ENCODE data around the gene PLCB4.

Gene PLCB4

DNA sequence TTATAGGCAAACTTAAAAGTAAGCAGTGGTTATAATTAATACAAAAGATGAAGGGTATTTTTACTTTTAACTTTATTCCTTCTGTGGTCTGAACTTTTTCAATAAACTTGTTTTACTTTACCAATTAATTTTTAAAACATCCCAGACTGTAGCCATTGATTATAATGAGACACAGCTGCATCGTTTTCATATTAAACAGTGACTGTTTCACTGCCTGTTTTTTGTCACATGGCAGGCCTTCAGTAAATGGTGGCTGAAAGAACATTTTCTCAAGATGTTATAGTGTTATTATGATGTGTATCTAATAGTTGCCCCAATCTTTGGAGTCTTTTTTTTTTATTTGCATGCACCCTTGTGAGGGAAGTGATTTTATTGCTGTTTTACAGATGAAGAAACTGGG is 95.1 kb downstream of the PLCB4 start:
- H3K27me3 ChIP-seq (ENCODE audit: control insufficient read depth, insufficient read depth, low read length) = no peaks in the 10 kb centered on the region
- H3K9ac ChIP-seq (ENCODE audit: low read length) = no peak overlapping the region
- no peaks in the 10 kb centered on the region for H3K36me3 ChIP-seq (ENCODE audit: control insufficient read depth, insufficient read depth, low read length)
- no peaks in the 10 kb centered on the region for H3K9me3 ChIP-seq (ENCODE audit: control insufficient read depth, low read length)
- H3K4me3 ChIP-seq (ENCODE audit: low read length) = no peak overlapping the region
- H3K4me1 ChIP-seq (ENCODE audit: control insufficient read depth, insufficient read depth, low read length) = peaks cover 9% of the 10 kb centered on the region

GRCh38 chr20:9165261-9165660 is 96.4 kb downstream of the PLCB4 start:
- Histone ChIP-seq H3K27me3 (ENCODE audit: control insufficient read depth, insufficient read depth, low read length) (no peaks in the 10 kb centered on the region), H3K9ac (ENCODE audit: low read length) (no peak overlapping the region), H3K36me3 (ENCODE audit: control insufficient read depth, insufficient read depth, low read length) (no peaks in the 10 kb centered on the region), H3K4me1 (ENCODE audit: control insufficient read depth, insufficient read depth, low read length) (peaks cover 16% of the 10 kb centered on the region), H3K9me3 (ENCODE audit: control insufficient read depth, low read length) (no peaks in the 10 kb centered on the region), H3K4me3 (ENCODE audit: low read length) (no peak overlapping the region)

- no peak overlapping the region for H3K4me3 ChIP-seq (ENCODE audit: low read length)
- H3K9me3 ChIP-seq (ENCODE audit: control insufficient read depth, low read length) = no peaks in the 10 kb centered on the region
Observed at GRCh38 chr20:9166153-9166780, 97.4 kb downstream of the PLCB4 start.

DNA sequence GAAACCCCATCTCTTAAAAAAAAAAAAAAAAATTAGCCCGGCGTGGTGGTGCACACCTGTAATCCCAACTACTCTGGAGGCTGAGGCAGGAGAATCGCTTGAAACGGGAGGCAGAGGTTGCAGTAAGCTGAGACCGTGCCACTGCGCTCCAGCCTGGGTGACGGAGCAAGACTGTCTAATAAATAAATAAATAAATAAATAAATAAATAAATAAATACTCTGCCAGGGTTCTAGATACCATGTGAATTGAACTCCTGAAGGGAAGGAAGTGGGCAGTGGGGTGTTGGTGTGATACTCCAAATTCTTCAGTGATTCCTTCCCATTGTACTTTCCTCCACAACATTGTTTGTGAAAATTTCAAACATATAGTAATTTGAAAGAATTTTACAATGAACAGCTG is 100.5 kb downstream of the PLCB4 start:
- H3K4me1 ChIP-seq (ENCODE audit: control insufficient read depth, insufficient read depth, low read length) = peaks cover 13% of the 10 kb centered on the region
- no peaks in the 10 kb centered on the region for H3K9me3 ChIP-seq (ENCODE audit: control insufficient read depth, low read length)
- H3K27me3 ChIP-seq (ENCODE audit: control insufficient read depth, insufficient read depth, low read length) = no peaks in the 10 kb centered on the region
- H3K4me3 ChIP-seq (ENCODE audit: low read length) = no peak overlapping the region
- no peaks in the 10 kb centered on the region for H3K36me3 ChIP-seq (ENCODE audit: control insufficient read depth, insufficient read depth, low read length)
- no peak overlapping the region for H3K9ac ChIP-seq (ENCODE audit: low read length)

More at GRCh38 chr20:9166153-9166780, 97.4 kb downstream of the PLCB4 start:
- H3K9ac ChIP-seq (ENCODE audit: low read length) = no peak overlapping the region
- no peaks in the 10 kb centered on the region for H3K27me3 ChIP-seq (ENCODE audit: control insufficient read depth, insufficient read depth, low read length)
- peaks cover 13% of the 10 kb centered on the region for H3K4me1 ChIP-seq (ENCODE audit: control insufficient read depth, insufficient read depth, low read length)
- H3K36me3 ChIP-seq (ENCODE audit: control insufficient read depth, insufficient read depth, low read length) = no peaks in the 10 kb centered on the region

GRCh38 chr20:9172851-9173250 is 104.0 kb downstream of the PLCB4 start:
- Histone ChIP-seq H3K27me3 (ENCODE audit: control insufficient read depth, insufficient read depth, low read length) (no peaks in the 10 kb centered on the region), H3K36me3 (ENCODE audit: control insufficient read depth, insufficient read depth, low read length) (no peaks in the 10 kb centered on the region), H3K4me3 (ENCODE audit: low read length) (no peak overlapping the region), H3K4me1 (ENCODE audit: control insufficient read depth, insufficient read depth, low read length) (peaks cover 7% of the 10 kb centered on the region), H3K9me3 (ENCODE audit: control insufficient read depth, low read length) (no peaks in the 10 kb centered on the region), H3K9ac (ENCODE audit: low read length) (no peak overlapping the region)

DNA sequence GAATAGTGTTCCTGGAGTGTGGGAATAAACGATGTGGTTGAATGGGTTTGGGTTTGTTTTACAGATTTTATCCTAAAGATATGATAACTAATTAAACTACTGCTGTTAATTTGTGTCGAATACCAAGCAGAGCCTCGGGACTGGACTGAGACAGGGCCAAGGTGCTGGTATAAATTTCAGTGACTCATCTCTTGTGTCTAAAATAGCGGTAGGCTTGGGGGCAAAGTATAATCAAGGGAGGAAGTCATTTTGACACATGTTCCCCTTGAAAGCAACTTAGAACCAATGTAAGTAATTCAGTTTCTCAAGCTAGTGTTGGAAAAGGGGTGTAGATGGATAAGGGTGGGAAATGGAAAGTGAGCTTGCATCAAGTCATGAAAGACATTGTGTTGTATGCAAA is 108.4 kb downstream of the PLCB4 start:
- no peak overlapping the region for H3K9ac ChIP-seq (ENCODE audit: low read length)
- no peaks in the 10 kb centered on the region for H3K4me1 ChIP-seq (ENCODE audit: control insufficient read depth, insufficient read depth, low read length)
- no peaks in the 10 kb centered on the region for H3K36me3 ChIP-seq (ENCODE audit: control insufficient read depth, insufficient read depth, low read length)
- no peaks in the 10 kb centered on the region for H3K27me3 ChIP-seq (ENCODE audit: control insufficient read depth, insufficient read depth, low read length)
- no peaks in the 10 kb centered on the region for H3K9me3 ChIP-seq (ENCODE audit: control insufficient read depth, low read length)
- H3K4me3 ChIP-seq (ENCODE audit: low read length) = no peak overlapping the region

- Histone ChIP-seq H3K4me3 (ENCODE audit: low read length) (no peak overlapping the region), H3K9ac (ENCODE audit: low read length) (no peak overlapping the region), H3K9me3 (ENCODE audit: control insufficient read depth, low read length) (no peaks in the 10 kb centered on the region), H3K36me3 (ENCODE audit: control insufficient read depth, insufficient read depth, low read length) (no peaks in the 10 kb centered on the region), H3K27me3 (ENCODE audit: control insufficient read depth, insufficient read depth, low read length) (no peaks in the 10 kb centered on the region), H3K4me1 (ENCODE audit: control insufficient read depth, insufficient read depth, low read length) (no peaks in the 10 kb centered on the region)
Observed at GRCh38 chr20:9179193-9179802, 110.4 kb downstream of the PLCB4 start.

- Histone ChIP-seq H3K36me3 (ENCODE audit: control insufficient read depth, insufficient read depth, low read length) (no peaks in the 10 kb centered on the region), H3K4me3 (ENCODE audit: low read length) (no peak overlapping the region), H3K4me1 (ENCODE audit: control insufficient read depth, insufficient read depth, low read length) (no peaks in the 10 kb centered on the region), H3K9ac (ENCODE audit: low read length) (no peak overlapping the region), H3K27me3 (ENCODE audit: control insufficient read depth, insufficient read depth, low read length) (no peaks in the 10 kb centered on the region), H3K9me3 (ENCODE audit: control insufficient read depth, low read length) (no peaks in the 10 kb centered on the region)
Observed at GRCh38 chr20:9179867-9180266, 111.0 kb downstream of the PLCB4 start.

DNA sequence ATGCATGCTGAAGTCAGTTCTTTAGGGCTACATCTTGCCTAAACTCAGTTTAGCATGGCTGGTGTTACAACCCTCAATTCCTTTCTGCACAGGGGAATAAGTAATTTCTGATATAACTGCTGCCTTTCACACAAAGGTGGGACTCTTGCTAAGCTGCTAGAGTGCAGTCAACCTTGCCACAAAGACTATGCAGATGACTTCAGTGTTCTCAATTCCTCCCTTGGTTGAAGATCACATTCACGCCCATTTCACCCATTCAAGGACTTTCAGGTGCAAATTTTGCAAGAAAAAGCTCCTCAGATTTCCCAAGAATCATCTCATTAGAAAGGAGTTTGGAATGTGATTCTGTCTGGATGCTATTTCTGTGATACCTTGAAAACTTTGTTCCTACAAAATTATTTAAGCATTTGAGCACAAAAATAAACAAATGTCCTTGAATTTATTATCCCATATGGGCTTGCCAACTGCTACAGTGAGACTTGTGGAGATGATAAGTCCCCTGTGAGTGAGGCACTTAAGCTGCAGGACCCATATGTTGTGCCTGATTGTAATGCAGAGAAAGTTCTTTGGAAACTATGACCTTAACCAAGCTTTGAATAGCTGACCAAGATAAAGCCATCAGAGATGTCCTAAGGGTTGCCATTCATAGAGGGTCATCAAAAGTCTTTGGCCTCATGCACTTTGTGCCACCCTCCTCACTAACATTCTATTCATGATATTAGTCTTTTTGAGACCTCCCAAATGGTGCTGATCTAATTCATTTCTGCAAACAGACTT is 111.8 kb downstream of the PLCB4 start:
- H3K4me3 ChIP-seq (ENCODE audit: low read length) = no peak overlapping the region

GRCh38 chr20:9185511-9185910 is 116.6 kb downstream of the PLCB4 start:
- Histone ChIP-seq H3K4me1 (ENCODE audit: control insufficient read depth, insufficient read depth, low read length) (no peaks in the 10 kb centered on the region), H3K9ac (ENCODE audit: low read length) (no peak overlapping the region), H3K9me3 (ENCODE audit: control insufficient read depth, low read length) (no peaks in the 10 kb centered on the region), H3K36me3 (ENCODE audit: control insufficient read depth, insufficient read depth, low read length) (no peaks in the 10 kb centered on the region), H3K4me3 (ENCODE audit: low read length) (no peak overlapping the region), H3K27me3 (ENCODE audit: control insufficient read depth, insufficient read depth, low read length) (no peaks in the 10 kb centered on the region)

More for the DNA sequence above, 111.8 kb downstream of the PLCB4 start:
- H3K27me3 ChIP-seq (ENCODE audit: control insufficient read depth, insufficient read depth, low read length) = no peaks in the 10 kb centered on the region
- no peaks in the 10 kb centered on the region for H3K4me1 ChIP-seq (ENCODE audit: control insufficient read depth, insufficient read depth, low read length)
- no peaks in the 10 kb centered on the region for H3K36me3 ChIP-seq (ENCODE audit: control insufficient read depth, insufficient read depth, low read length)
- no peaks in the 10 kb centered on the region for H3K9me3 ChIP-seq (ENCODE audit: control insufficient read depth, low read length)
- no peak overlapping the region for H3K9ac ChIP-seq (ENCODE audit: low read length)

GRCh38 chr20:9186396-9186795 is 117.5 kb downstream of the PLCB4 start:
- H3K27me3 ChIP-seq (ENCODE audit: control insufficient read depth, insufficient read depth, low read length) = no peaks in the 10 kb centered on the region
- no peaks in the 10 kb centered on the region for H3K36me3 ChIP-seq (ENCODE audit: control insufficient read depth, insufficient read depth, low read length)
- H3K9ac ChIP-seq (ENCODE audit: low read length) = no peak overlapping the region
- H3K4me1 ChIP-seq (ENCODE audit: control insufficient read depth, insufficient read depth, low read length) = no peaks in the 10 kb centered on the region
- no peak overlapping the region for H3K4me3 ChIP-seq (ENCODE audit: low read length)
- no peaks in the 10 kb centered on the region for H3K9me3 ChIP-seq (ENCODE audit: control insufficient read depth, low read length)

DNA sequence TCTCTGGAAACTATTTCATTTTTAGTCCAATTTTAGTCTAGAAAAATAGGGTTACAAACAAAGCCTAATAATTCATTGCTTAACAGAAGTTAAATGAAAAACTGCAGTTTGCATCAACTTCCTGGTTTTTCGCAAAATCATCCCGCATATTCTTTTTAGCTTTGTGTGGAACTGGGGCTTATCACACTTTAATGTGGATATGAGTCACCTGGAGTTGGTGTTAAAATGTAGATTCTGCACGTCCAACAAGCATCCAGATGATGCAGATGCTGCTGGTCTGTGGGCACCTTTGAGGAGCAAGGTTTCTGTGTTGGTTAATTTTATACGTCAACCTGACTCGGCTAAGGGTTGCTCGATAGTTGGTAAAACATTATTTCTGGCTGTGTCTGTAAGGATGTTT is 126.1 kb downstream of the PLCB4 start:
- Histone ChIP-seq H3K36me3 (ENCODE audit: control insufficient read depth, insufficient read depth, low read length) (no peaks in the 10 kb centered on the region), H3K4me1 (ENCODE audit: control insufficient read depth, insufficient read depth, low read length) (peaks cover 5% of the 10 kb centered on the region), H3K4me3 (ENCODE audit: low read length) (no peak overlapping the region), H3K9ac (ENCODE audit: low read length) (no peak overlapping the region), H3K27me3 (ENCODE audit: control insufficient read depth, insufficient read depth, low read length) (no peaks in the 10 kb centered on the region), H3K9me3 (ENCODE audit: control insufficient read depth, low read length) (no peaks in the 10 kb centered on the region)
